GM19467 (cell line): Measurements from ENCODE around the gene CWC15.
"Not testable (repeated sequence)": the region's sequence is repeated elsewhere in the genome, so short reads cannot be mapped to it uniquely, and the experiment has no call there.

ENCODE experiments used
- ATAC-seq: cut with Tn5 transposase; IDR thresholded peaks from one replicate; pipeline ENCODE4 v1.9.1; 2021; ENCODE audit warnings: mild to moderate bottlenecking, moderate library complexity; ENCODE audit not compliant: unreplicated experiment

The CWC15 gene

DNA sequence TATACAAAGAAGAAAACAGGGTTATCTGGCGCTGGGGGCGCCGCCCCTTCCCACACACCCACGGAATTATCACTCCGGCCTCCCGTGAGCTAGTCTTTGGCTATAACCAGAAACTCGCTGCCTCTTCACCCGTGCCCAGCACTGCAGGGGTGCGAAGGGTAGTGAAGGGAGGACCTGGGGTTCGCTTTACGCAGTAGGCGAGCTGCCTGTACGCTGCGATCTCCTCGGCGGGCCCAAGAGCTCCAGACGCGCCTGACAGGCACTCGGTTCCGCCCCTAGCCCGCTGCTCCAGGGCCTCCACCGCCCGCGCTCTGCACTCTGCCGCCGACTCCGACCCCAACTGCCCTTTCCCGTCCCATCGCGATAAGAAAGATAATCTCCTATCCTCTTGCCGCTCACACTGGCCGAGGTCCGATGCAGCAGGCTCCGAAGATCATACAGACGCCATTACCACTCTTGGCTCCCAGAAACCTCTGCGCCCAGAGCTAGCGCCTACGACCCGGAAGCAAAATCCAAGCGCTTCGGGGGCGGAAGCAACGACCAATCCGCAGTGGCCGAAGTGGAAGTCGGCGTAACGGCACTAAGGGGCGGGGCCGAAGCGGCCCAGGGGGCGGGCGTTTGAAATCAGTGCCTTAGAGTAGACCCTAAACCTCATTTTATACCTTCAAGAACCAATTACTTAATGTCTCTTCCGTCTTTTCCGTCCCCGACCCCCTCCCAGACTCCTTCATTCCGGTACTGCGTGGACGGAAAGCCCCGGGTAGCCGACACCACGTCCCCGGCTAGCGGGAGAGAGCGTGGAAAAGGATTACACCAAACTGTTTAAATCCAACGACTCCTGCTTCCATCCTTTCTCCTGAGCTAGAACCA is at the start of gene CWC15, which contains the start of gene KDM4D:
Gene CWC15 (minus strand): TSS at position 458 of the 870 bp plus-strand sequence. CDS start 1,371 bp downstream, outside the sequence.
Gene KDM4D (plus strand): TSS at position 611 of the 870 bp plus-strand sequence. CDS start 23,664 bp downstream, outside the sequence.
- ATAC-seq: peak; percentile 100

DNA sequence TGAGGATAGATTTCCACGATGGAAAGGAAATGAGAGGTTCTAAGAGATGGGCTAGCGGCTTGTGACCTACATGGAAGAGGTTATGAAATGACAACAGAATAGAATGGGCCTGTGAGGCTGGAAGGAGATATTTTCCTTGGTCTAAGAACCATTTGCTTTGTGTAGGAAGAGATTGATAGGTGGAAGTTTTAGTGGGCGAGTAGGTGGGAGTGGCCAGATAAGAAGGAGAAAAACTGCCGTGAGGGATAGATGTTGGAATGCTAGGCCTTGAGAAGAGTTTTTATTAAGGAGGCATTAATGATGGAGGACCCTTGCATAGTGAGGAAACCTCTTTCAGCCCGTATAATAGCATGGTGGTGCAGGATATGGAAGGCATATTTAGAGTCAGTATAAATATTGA is 48.1 kb upstream of the CWC15 start:
- ATAC-seq: not testable (repeated sequence)

DNA sequence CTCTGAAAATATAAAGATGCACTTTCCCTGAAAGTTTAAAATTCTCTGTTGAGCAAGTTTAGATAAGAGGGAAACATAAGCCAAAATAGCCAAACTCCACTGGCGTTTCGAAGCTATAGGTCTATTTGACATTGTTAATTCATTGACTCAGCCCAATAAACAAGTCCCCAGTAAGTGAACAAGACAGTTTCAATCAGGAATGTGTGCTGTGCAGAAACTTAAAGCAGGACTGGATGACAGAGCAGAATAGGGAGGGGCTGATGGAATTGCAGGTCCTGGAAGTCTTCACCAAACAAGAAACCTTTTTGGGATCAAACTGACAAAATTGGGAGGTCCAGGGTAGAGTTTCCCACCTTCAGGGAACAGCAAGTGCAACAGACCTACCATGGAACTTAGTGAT is 42.8 kb upstream of the CWC15 start:
- ATAC-seq: no peak

DNA sequence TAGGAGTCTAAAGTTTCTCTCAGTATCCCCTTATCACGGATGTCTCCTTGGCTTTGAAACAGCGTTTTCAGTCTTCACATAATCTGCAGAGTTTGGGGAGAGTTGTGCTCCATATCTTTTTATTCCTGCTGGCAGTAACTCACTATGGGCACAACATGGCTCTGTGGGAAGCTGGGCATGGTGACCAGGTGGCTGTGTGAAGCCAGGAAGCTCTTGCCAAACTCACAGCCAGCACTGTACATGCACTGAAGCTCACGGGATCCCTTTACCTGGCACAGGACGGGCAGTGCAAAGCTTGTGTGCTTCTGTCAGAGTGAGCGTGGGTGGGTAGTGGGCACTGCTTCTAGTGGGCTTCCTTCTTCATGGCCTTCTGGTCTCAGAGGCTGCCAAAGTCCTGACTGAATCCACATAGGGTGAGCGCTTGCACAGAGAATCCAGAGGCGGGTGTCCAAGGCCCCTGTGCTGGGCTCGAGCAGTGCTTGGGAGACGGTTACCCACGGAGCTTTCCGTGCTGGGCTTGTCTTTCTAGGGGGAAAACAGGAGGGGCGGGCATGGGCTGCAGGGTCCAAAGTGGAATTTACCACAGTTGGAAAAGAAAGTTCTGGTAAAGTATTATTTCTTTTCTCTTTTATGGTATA is 40.9 kb upstream of the CWC15 start:
- ATAC-seq: no peak

DNA sequence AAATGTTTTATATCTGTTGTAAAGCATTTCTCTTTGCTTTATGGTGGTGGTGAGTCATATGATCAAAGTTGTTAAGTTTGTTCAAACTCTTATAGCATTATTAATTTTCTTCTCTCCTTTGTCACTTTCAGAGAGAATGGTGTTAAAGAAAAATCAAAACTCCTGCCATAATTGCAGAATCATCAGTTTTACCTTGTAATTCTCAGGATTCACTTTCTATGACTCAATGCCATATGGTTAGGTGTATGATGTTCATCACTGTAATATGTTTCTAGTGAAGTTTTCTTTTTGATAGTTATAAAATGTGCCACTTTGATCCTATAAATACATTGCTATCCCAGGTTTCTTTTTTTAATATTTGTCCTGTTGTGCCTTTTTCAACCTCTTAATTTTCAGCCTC is 38.0 kb upstream of the CWC15 start:
- no peak for ATAC-seq

DNA sequence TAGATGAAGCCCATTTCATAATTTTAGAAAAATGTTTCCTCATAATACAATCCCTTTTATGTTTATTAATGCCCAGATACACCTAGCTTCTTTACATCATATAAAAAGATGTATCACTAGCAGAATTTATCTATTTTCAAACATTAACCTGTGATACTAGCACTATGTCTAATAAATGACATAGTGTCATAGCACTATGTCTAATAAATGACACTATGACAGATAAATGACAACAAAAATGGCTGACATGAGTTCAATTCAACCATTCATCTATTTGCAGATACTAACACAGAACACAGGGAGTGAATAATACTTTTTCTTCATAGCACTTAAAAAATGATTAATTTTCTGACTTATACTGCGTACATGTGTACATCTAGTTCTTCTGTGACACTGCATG is 32.3 kb upstream of the CWC15 start:
- ATAC-seq: no peak

DNA sequence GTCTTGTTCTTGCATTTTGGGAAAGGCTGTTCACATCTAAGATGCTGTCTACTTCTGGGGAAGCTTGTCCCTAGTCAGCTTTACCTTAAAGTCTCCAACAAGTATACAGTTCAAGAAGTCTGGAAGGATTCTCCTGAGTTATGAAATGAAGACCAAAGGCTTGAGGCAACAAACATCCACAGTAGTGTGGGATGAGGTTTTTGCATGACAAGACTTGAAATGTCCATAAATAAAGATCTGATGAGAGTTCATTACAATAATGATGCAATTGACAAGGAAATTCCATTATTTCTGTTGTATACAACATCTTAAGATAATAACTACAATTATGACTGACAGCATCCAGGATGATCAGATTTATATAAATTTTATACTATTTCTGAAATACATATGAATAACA is 30.4 kb upstream of the CWC15 start:
- ATAC-seq: no peak

DNA sequence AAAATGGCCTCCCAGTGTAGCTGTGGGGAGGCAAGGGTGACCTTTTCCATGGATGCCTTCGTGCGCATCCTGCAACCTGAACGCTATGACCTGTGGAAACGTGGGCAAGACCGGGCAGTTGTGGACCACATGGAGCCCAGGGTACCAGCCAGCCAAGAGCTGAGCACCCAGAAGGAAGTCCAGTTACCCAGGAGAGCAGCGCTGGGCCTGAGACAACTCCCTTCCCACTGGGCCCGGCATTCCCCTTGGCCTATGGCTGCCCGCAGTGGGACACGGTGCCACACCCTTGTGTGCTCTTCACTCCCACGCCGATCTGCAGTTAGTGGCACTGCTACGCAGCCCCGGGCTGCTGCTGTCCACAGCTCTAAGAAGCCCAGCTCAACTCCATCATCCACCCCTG is 24.9 kb upstream of the CWC15 start:
- ATAC-seq: no peak

DNA sequence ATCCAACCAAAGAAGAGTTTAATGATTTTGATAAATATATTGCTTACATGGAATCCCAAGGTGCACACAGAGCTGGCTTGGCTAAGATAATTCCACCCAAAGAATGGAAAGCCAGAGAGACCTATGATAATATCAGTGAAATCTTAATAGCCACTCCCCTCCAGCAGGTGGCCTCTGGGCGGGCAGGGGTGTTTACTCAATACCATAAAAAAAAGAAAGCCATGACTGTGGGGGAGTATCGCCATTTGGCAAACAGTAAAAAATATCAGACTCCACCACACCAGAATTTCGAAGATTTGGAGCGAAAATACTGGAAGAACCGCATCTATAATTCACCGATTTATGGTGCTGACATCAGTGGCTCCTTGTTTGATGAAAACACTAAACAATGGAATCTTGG is 24.1 kb upstream of the CWC15 start:
- ATAC-seq: no peak

DNA sequence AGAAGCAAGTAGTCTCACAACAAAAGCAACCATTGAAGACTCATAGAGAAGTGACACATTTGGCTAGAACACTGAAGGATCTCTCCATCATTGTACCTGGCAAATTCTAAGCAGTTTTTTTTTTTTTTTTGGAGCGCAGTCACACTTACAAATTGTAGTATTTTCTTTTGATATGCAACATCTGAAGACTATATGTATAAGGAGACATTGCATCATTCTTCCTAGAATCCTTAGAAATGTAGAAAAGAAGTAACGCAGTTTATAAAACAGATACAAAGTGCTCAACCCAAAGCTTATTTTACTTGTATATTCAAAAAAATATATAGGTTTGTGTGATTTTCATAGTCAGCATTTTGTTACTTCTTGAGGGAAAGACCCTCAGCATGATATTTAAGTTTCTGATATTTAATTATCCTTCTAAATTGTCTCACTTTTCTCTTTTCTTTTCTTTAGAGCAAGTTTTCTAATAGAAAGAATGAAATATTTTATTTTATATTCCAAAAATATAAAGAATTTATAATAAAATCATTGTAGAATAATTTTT is 20.1 kb upstream of the CWC15 start:
- ATAC-seq: no peak

DNA sequence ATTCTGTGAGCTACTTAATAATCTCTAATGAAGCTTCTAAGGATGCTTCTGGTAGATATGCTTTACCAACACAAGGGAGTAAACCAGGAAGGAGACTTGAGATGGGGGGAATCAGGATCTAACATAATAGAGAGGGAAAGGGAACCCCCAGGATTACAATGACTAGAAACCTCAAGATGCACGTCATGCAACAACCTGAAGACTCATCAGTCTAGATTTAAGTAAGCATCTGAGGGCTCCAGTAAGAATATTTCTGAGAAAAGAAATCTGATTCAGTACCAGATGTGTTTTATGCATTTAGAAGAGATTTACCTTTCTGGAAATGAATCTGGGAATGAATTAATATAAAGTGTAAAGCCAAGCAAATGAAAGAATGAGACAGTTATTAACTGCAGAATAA is 15.4 kb upstream of the CWC15 start:
- no peak for ATAC-seq

DNA sequence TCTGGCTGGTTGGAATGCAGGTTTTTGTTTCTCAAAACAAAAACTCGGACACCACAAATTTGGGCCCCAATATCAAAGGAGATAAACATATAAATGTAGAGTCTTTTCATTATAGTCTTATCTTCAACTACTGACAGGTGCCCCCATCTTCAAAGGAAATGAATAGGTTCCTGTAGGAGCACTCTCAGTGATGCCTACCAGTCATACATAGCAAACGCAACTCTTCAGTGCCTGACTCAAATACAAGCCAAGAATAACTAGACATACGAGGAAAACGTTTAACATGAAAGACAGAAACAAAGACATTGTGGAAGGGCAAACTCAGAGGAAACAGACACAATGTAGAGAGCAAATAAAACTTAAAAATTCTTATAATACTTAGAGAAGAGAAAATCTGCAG is 14.0 kb upstream of the CWC15 start:
- no peak for ATAC-seq

DNA sequence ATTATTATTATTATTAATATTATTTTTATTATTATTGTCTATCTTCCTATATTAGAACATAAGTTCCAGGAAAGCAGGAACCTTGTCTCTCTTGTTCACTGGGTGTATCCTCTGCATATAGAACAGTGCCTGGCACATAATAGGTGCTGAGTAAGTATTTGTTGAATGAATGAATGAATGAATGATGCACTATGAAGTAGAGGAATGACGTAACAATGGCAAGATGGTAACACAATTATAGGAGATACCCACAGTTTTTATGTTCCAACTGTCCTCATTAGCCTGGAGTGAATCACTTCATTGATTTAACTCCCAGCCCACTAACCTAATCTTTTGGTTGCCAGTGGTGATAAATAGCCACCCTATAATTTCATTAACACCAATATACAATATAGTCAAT is 2.2 kb upstream of the CWC15 start:
- ATAC-seq: no peak

DNA sequence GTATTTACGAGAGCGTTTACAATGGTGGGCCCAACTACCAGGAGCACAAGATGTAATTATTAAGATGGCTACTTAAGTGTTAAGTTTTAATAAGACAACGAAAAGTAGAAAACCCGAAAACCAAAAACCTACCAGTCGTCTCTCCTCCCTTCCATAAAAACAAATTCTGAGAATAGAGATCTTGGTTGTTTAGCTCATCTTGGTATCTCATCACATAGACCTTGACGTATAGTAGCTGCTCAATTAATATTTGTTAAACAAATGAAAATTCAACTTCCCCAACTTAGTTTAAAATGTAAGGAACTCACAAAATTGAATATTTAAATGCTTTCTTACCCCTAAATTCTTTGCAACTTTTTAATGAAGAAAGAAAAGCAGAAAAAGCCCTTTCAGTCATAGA is 822 bp upstream of the CWC15 start:
- ATAC-seq: no peak

DNA sequence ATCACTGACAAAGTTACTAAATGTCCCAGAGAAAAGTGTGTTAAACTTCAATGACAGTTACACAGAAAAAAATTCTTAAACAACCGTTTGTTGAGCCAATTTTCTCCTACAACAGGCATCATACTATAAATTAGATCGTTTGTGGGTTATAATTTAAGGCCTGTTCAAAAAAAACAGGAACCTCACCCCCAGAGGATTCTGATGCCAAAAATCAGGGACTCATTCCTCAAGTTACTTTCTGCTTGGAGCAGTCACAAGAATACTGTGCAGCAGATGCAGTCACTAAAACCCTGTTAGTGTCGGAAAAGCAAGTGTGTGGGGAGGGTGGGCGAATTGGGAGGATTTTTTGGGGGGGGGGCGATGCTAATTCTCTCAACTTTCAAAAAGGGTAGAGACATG is 657 bp downstream of the CWC15 start:
- no peak for ATAC-seq

DNA sequence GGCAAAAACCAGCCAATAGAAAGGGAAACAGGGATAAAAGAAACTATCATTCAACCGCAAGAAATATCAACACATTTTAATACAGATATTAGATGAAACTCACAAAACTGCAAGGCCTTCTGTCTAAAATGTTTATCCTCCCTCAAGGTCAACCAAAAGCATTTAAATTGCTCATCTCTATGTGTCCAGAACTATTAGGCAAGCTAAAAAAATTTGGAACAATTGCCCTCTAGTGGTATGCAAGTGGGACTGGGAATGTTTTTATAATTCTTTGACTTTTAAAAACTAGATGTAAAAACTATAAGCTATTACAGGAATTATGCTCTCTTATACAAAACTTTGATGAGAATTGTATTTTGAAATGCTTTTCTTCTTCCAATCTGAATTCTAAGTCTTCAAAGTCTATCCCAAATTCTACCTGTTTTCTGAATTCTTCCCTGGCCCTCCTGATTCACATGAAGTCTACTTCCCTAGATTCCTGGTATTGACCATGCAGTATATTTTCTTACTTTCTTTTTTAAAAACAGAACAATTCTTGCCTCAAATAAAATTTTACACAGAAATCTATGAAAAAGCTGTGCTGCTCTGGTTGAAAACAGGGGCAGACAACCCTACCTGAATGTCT is 4.9 kb downstream of the CWC15 start:
- no peak for ATAC-seq

DNA sequence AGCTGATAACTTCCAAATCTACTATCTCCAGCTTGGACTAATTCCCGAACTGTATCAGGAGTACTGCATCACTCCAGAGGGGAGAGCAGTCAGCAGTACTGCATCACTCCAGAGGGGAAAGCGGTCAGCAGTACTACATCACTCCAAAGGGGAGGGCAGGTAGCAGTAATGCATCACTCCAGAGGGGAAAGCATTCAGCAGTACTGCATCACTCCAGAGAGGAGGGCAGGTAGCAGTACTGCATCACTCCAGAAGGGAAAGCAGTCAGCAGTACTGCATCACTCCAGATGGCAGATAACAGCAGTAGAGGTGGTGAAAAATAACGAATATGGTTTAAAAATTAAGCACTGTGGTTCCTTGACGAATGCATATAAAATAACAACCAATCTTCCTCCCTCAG is 8.4 kb downstream of the CWC15 start:
- no peak for ATAC-seq

DNA sequence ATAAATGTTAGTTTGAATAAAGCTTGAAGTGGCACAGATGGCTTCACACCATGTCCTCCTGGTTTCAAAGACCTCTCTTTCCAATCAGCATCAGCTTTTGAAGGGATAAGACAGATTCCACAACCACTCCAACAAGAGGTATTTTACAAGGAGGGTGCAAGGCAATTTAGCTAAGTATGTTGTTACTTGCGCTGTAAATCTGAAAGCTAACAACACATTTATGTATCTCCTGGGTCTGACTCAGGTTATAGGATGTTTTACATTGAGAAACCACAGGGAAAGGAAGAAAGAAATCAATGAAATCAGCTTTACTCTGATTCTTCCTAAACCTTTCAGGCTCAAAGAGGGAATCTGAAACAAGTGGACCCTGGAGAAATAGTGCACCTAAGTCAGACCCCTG is 12.1 kb downstream of the CWC15 start:
- no peak for ATAC-seq

DNA sequence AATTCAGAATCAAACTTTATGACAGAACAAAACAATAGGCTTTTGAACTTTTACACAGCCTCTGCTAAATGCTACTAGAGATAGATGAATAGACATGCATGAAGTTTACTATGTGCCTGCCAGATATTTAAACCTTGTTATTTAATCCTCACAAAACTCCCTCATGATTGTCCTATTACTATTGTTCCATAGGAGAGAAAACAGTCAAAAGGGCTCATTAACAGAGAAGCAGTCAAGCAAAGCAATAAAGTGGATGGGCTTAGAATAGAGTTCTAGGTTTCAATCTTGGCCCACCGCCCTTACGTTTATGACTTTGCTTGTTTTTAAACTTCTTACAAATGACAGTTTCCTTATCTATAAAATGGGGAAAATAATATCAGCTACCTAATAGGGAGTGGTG is 12.9 kb downstream of the CWC15 start:
- no peak for ATAC-seq

DNA sequence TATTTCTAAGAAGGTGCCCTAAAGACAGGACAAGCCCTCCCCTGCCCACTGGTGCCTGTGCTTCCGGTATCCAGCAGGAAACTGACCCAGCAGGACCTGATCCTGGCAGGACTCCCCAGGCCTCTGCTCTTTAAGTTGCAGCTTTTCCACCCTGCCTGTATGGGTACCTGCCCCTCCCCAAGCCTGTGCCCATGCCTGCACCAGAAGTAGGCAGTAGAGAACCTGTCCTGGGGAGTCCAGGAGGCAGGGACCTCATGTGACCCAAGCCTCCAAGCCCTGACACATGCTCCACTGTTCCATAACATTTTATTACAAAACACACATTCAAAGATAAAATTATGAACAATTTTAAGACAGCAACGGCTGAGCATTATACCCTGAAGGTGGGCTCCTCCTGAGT is 14.2 kb downstream of the CWC15 start:
- no peak for ATAC-seq

DNA sequence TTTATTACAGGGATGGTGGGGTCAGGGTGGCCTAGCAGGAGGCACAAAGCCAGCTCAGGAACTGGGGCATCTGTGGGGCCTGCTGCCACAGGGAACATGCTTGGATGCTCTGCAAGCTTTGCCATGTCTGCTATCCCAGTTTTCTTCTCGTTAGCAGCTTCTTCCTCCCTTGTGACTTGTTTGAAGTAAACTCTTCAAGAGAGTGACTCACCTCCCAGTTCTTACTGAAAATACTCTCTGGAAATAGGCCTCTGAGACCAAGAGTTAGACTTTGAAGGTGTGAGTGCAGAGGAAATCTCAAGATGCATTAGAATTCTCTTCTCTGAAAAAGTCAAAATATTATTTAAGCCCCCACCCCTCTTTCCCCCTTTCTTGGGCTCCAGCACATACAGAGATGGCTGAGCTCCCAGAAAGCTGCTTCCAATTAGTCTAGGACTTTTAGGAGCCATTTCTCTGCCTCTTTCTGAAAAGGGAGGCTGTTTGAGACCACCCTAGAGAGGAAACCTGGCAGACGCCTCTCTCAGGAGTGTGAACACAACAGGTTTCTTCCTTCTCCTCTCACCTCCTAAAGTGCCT is 15.1 kb downstream of the CWC15 start:
- no peak for ATAC-seq
